ENCODE results near the gene COL4A6.

Gene COL4A6

DNA sequence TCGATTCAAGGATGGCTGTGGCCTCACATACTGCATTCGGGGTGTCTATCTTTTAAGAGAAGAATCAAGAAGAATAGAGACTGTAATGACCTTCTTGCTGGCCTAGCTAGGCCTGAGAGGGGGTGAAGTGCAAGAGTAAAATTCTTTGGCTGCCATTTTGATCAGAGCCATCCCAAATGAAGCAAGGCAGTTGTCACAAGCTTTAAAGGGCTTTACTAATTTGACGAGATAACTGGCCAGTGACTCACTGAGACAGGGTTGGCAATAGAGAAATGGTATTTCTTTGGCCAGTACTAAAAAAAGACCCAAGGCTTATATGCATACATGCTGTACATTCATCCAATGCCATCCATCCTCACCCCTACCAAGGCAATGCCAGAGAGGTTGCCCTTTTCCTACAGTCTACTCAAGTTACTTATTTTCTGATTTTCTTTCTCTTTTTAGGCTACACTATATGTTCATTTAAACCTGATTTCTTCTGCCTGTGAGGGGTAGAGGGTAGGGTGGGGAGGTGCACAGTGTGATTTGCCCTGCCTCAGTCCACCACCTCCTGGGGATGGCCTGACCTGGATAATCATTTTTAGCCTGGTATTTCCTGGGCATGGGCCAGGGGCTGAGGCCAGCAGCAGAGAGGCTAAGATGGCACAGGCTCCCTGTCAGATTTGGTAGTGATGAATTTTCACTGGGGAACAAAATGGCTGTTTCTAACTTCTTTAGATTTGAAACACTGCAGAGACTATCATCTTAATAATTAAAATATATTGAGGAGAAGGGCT lies 314.4 kb downstream of the COL4A6 start:
- TF ChIP-seq CTCF (IDR thresholded peaks at IDR 0.05; ENCODE audit: low read depth, low read length): no peak
- no peak for DNase-seq (ENCODE audit: low read depth in 2 of 2)
- no peak overlapping the region for H3K4me3 ChIP-seq (replicated peaks in 1 of 2; ENCODE audit: low read depth in 2 of 2, low read length in 2 of 2)

- TF ChIP-seq CTCF (IDR thresholded peaks at IDR 0.05; ENCODE audit: low read depth, low read length): no peak
- no peak overlapping the region for H3K4me3 ChIP-seq (replicated peaks in 1 of 2; ENCODE audit: low read depth in 2 of 2, low read length in 2 of 2)
- peak; percentile 18 to 29 for DNase-seq (ENCODE audit: low read depth in 2 of 2)
These were observed 315.5 kb downstream of the COL4A6 start for GRCh38 chrX:108122748-108123147.

DNA sequence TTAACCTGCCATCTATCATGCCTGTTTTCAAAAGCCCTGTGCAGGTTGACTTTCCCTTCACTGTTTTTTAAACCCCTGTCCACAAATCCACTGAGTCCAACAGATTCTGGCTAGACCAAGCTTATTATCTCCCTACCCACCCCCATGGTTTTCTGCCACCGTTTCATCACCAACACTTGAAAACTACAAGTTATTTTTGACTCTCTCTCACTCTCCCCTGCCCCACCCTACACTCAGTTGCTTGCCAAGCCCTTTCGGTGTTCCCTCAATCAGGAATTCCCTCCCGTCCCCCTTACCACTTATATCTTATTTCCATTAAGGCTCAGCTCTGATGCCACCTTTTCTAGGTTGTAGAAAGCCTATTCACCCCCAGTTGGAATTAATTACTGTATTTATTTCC lies 316.9 kb downstream of the COL4A6 start:
- TF ChIP-seq CTCF (IDR thresholded peaks at IDR 0.05; ENCODE audit: low read depth, low read length): no peak

GRCh38 chrX:108117988-108118387 lies 320.2 kb downstream of the COL4A6 start:
- H3K4me3 ChIP-seq (replicated peaks in 1 of 2; ENCODE audit: low read depth in 2 of 2, low read length in 2 of 2): no peak overlapping the region
- no peak for DNase-seq (ENCODE audit: low read depth in 2 of 2)
- TF ChIP-seq CTCF (IDR thresholded peaks at IDR 0.05; ENCODE audit: low read depth, low read length): no peak

More for the DNA sequence above, 316.9 kb downstream of the COL4A6 start:
- no peak overlapping the region for H3K4me3 ChIP-seq (replicated peaks in 1 of 2; ENCODE audit: low read depth in 2 of 2, low read length in 2 of 2)
- no peak for DNase-seq (ENCODE audit: low read depth in 2 of 2)

GRCh38 chrX:108114541-108114940 lies 323.7 kb downstream of the COL4A6 start:
- TF ChIP-seq CTCF (IDR thresholded peaks at IDR 0.05; ENCODE audit: low read depth, low read length): no peak
- no peak overlapping the region for H3K4me3 ChIP-seq (replicated peaks in 1 of 2; ENCODE audit: low read depth in 2 of 2, low read length in 2 of 2)
- no peak for DNase-seq (ENCODE audit: low read depth in 2 of 2)

All from cardiac fibroblast (primary cell).